H1 (cell line): ENCODE data around the gene PHF1. TPM values are rescaled to one million over a fixed set of nuclear protein-coding genes. Genes with fewer than 3 reads are reported as not detected.
A peak's percentile ranks its signal among the peaks of the same experiment; 100 is the strongest.
"Not testable (repeated sequence)": the region's sequence is repeated elsewhere in the genome, so short reads cannot be mapped to it uniquely, and the experiment has no call there.

ENCODE experiments used
- CTCF ChIA-PET: fragments of 300-600 bp; sonication (Branson Sonifier 250); formaldehyde crosslinking; loops from one replicate; lab custom pipeline; 2021; ENCODE audit not compliant: partially characterized antibody; lab: Charles Lee
- POLR2A ChIA-PET: fragments of 300-600 bp; sonication (Branson Sonifier 250); formaldehyde crosslinking; loops from one replicate; lab custom pipeline; 2021; ENCODE audit warnings: inconsistent platforms; ENCODE audit not compliant: partially characterized antibody; lab: Charles Lee
- DNase-seq, 2 experiments: peaks; one replicate each; pipeline versions ENCODE4 v3.0.0 to v3.0.0-alpha.2; 2010 to 2022; ENCODE audit warnings: low spot score in 2 of 2, low read depth in 1 of 2, mixed read lengths in 1 of 2
- FAIRE-seq: peaks from 2 replicates; lab custom pipeline; 2011; peaks lifted over from hg19 to GRCh38; lab: Jason Lieb, UNC
- H2AFZ ChIP-seq: 2 replicates; pipeline ENCODE4 v1.8.1; 2012; ENCODE audit warnings: low read length, inconsistent platforms
- H2AK5ac ChIP-seq: 2 replicates; pipeline ENCODE4 v1.6.1; 2013; ENCODE audit warnings: low read depth, low read length
- H2BK120ac ChIP-seq: replicated peaks from 2 replicates; pipeline ENCODE3; 2013; ENCODE audit warnings: low read depth, low read length, inconsistent platforms
- H2BK12ac ChIP-seq: 2 replicates; pipeline ENCODE4 v1.6.1; 2013; ENCODE audit warnings: low read depth, low read length
- H2BK15ac ChIP-seq: 2 replicates; pipeline ENCODE4 v1.6.1; 2013; ENCODE audit warnings: low read length
- H2BK20ac ChIP-seq: 2 replicates; pipeline ENCODE4 v1.6.1; 2013; ENCODE audit warnings: low read length
- H2BK5ac ChIP-seq: 2 replicates; pipeline ENCODE4 v1.6.1; 2013; ENCODE audit warnings: low read depth, low read length
- H3K14ac ChIP-seq: 2 replicates; pipeline ENCODE4 v1.6.1; 2013; ENCODE audit warnings: inconsistent platforms; ENCODE audit not compliant: insufficient read length
- H3K18ac ChIP-seq: 2 replicates; pipeline ENCODE4 v1.6.1; 2013; ENCODE audit warnings: low read length; ENCODE audit errors: extremely low read depth
- H3K23ac ChIP-seq: 2 replicates; pipeline ENCODE4 v1.6.1; 2013; ENCODE audit warnings: inconsistent platforms; ENCODE audit not compliant: insufficient read length
- H3K23me2 ChIP-seq: 2 replicates; pipeline ENCODE4 v1.6.1; 2013; ENCODE audit warnings: low read depth, low read length
- H3K27ac ChIP-seq: 2 replicates; pipeline ENCODE4 v1.6.1; 2011; ENCODE audit warnings: low read depth, low read length, inconsistent platforms
- H3K27me3 ChIP-seq, 4 experiments: replicated peaks in 1 of 4; 1 replicate in 1 of 4; 2 replicates in 3 of 4; pipeline versions ENCODE4 v1.6.1 to v1.8.1; 2011 to 2013; ENCODE audit warnings: low read length in 3 of 4, mild to moderate bottlenecking in 3 of 4, inconsistent platforms in 2 of 4, mixed read lengths in 2 of 4, moderate library complexity in 1 of 4; ENCODE audit not compliant: control insufficient read depth in 3 of 4, insufficient read depth in 3 of 4; ENCODE audit errors: extremely low read depth in 1 of 4
- H3K36me3 ChIP-seq, 4 experiments: 2 replicates each; pipeline versions ENCODE4 v1.6.1 to v1.8.1; 2011 to 2013; ENCODE audit warnings: mild to moderate bottlenecking in 4 of 4, low read length in 3 of 4, moderate library complexity in 2 of 4, control low read depth in 1 of 4, inconsistent platforms in 1 of 4; ENCODE audit not compliant: insufficient read depth in 4 of 4, control insufficient read depth in 2 of 4
- H3K4ac ChIP-seq: replicated peaks from 2 replicates; pipeline ENCODE3; 2013; ENCODE audit warnings: low read length, low read depth, mixed read lengths, inconsistent platforms; ENCODE audit not compliant: insufficient read length
- H3K4me1 ChIP-seq, 4 experiments: replicated peaks in 1 of 4; 1 replicate in 1 of 4; 2 replicates in 3 of 4; pipeline versions ENCODE4 v1.6.1 to v1.8.1; 2011 to 2013; ENCODE audit warnings: low read length in 3 of 4, inconsistent platforms in 2 of 4, mixed read lengths in 1 of 4; ENCODE audit not compliant: insufficient read depth in 4 of 4, control insufficient read depth in 3 of 4
- H3K4me2 ChIP-seq, 2 experiments: 2 replicates each; pipeline versions ENCODE4 v1.6.1 to v1.8.1; 2011 to 2013; ENCODE audit warnings: low read depth in 2 of 2, low read length in 2 of 2, control low read depth in 1 of 2, inconsistent platforms in 1 of 2, mild to moderate bottlenecking in 1 of 2; ENCODE audit not compliant: insufficient read depth in 1 of 2
- H3K4me3 ChIP-seq, 4 experiments: fragments of 200-600, 300-600 bp in 1 of 4; sonication (generic), shearing (Covaris generic), sonication (Bioruptor Twin) in 1 of 4; 2 replicates each; pipeline versions ENCODE4 v1.5.1 to v1.8.1; 2011 to 2016; ENCODE audit warnings: low read length in 4 of 4, low read depth in 3 of 4, control low read depth in 2 of 4, inconsistent platforms in 2 of 4, mild to moderate bottlenecking in 2 of 4, mixed read lengths in 1 of 4, moderate library complexity in 1 of 4; ENCODE audit not compliant: insufficient read depth in 2 of 4; ENCODE audit errors: extremely low read depth in 1 of 4
- H3K56ac ChIP-seq: replicated peaks from 2 replicates; pipeline ENCODE3; 2013; ENCODE audit warnings: low read depth, mild to moderate bottlenecking, mixed read lengths, low read length, inconsistent platforms; ENCODE audit not compliant: insufficient read length
- H3K79me1 ChIP-seq: 2 replicates; pipeline ENCODE4 v1.6.1; 2013; ENCODE audit warnings: low read depth, low read length, control low read depth
- H3K79me2 ChIP-seq, 2 experiments: 2 replicates each; pipeline versions ENCODE4 v1.6.1 to v1.8.1; 2012 to 2013; ENCODE audit warnings: low read length in 2 of 2, mild to moderate bottlenecking in 2 of 2, inconsistent platforms in 1 of 2; ENCODE audit not compliant: insufficient read depth in 2 of 2, control insufficient read depth in 1 of 2
- H3K9ac ChIP-seq, 4 experiments: replicated peaks in 1 of 4; 1 replicate in 1 of 4; 2 replicates in 3 of 4; pipeline versions ENCODE4 v1.6.1 to v1.8.1; 2011 to 2013; ENCODE audit warnings: low read depth in 3 of 4, low read length in 3 of 4, control low read depth in 2 of 4, mild to moderate bottlenecking in 2 of 4, moderate library complexity in 2 of 4, inconsistent platforms in 1 of 4; ENCODE audit errors: extremely low read depth in 1 of 4
- H3K9me3 ChIP-seq, 2 experiments: 2 replicates each; pipeline versions ENCODE4 v1.6.1 to v1.8.1; 2012 to 2013; ENCODE audit warnings: mild to moderate bottlenecking in 2 of 2, moderate library complexity in 2 of 2, control low read depth in 1 of 2, inconsistent platforms in 1 of 2, low read depth in 1 of 2, low read length in 1 of 2, mixed read lengths in 1 of 2; ENCODE audit not compliant: insufficient read depth in 2 of 2
- H4K20me1 ChIP-seq, 2 experiments: replicated peaks in 1 of 2; 2 replicates each; pipeline versions ENCODE3 to v1.8.1; 2011 to 2013; ENCODE audit warnings: inconsistent platforms in 2 of 2, low read length in 2 of 2, mild to moderate bottlenecking in 1 of 2; ENCODE audit not compliant: insufficient read depth in 2 of 2, control insufficient read depth in 1 of 2
- H4K5ac ChIP-seq: 2 replicates; pipeline ENCODE4 v1.6.1; 2013; ENCODE audit warnings: low read length, low read depth, mixed read lengths, inconsistent platforms; ENCODE audit not compliant: insufficient read length
- H4K8ac ChIP-seq: 2 replicates; pipeline ENCODE4 v1.8.0; 2013; ENCODE audit warnings: mild to moderate bottlenecking, moderate library complexity, low read length, inconsistent platforms; ENCODE audit not compliant: insufficient read depth; ENCODE audit errors: extremely low read depth
- H4K91ac ChIP-seq: replicated peaks from 2 replicates; pipeline ENCODE3; 2013; ENCODE audit warnings: low read length, mixed read lengths, inconsistent platforms; ENCODE audit not compliant: insufficient read length
- WGBS, 2 experiments: shearing (Covaris generic) in 1 of 2; methylation state at CpG; one replicate each; pipeline versions ENCODE4 v1.1.6 to v1.1.7; 2013 to 2015; ENCODE audit warnings: low lambda C conversion rate in 2 of 2, mixed read lengths in 2 of 2, inconsistent platforms in 1 of 2, low coverage in 1 of 2, missing lambda C conversion rate in 1 of 2; ENCODE audit not compliant: insufficient replicate concordance in 2 of 2, insufficient coverage in 1 of 2, insufficient read length in 1 of 2; ENCODE audit errors: extremely low coverage in 1 of 2, missing lambda C conversion rate in 1 of 2; 5-methylcytosine and 5-hydroxymethylcytosine counted together
- polyA plus RNA-seq, 7 experiments: library from polyadenylated mRNA; depleted of rRNA in 3 of 7; stranded (reverse) in 5 of 7; unstranded in 2 of 7; fragments of >200 nt in 5 of 7; fragments of 200-250 nt in 2 of 7; gene quantifications; 1 replicate in 5 of 7; 2 replicates in 1 of 7; 4 replicates in 1 of 7; pipeline versions ENCODE4 v1.2.1 to v1.2.3, GENCODE V29; 2011 to 2013; ENCODE audit warnings: missing spikeins in 2 of 7, mixed read lengths in 2 of 7
- total RNA-seq: library from RNA; stranded (reverse); fragmentation: NEBNext Ultra II Directional; extraction: Animal tissue kit (Norgen Biotek cat#: 25700); gene quantifications from 2 replicates; pipeline ENCODE4 v1.2.1, GENCODE V29; 2021
- TF ChIP-seq, protein P1 (sequence below), 3 experiments: IDR thresholded peaks; 1 replicate in 2 of 3; 2 replicates in 1 of 3; pipeline versions ENCODE4 v1.5.1 to v1.6.1; 2011; ENCODE audit warnings: low read length in 3 of 3, mild to moderate bottlenecking in 3 of 3, inconsistent platforms in 2 of 3, low read depth in 1 of 3, moderate library complexity in 1 of 3; ENCODE audit not compliant: insufficient read depth in 1 of 3; ENCODE audit errors: control extremely low read depth in 1 of 3

PHF1 gene
- total and polyA plus RNA-seq, 2 of the 8 experiments (the other 6 are each of a cell fraction or from before 2014, with no cell fraction given): 47.3 to 78.6 TPM

GRCh38 chr6:33365206-33365971, 45.4 kb upstream of the PHF1 start:
- not testable (repeated sequence) for FAIRE-seq, H3K4ac ChIP-seq, H3K79me1 ChIP-seq, H2AK5ac ChIP-seq, H3K14ac ChIP-seq, H3K18ac ChIP-seq, H2BK12ac ChIP-seq, H3K56ac ChIP-seq, H3K36me3 ChIP-seq, H3K23ac ChIP-seq, H3K4me1 ChIP-seq, H3K9me3 ChIP-seq, H4K5ac ChIP-seq, H4K8ac ChIP-seq, H3K4me3 ChIP-seq, H3K23me2 ChIP-seq, H4K20me1 ChIP-seq, H3K4me2 ChIP-seq, H3K9ac ChIP-seq, H2BK20ac ChIP-seq, H2BK5ac ChIP-seq, H2AFZ ChIP-seq, H3K27ac ChIP-seq
- DNase-seq: peak in 1 of 2 experiments; percentile 51
- ChIA-PET CTCF (interaction anchor here (0.7 to 2.5 kb wide), 7 partner anchors 9 to 167 kb away, joined by 3 to 11 read pairs (median 4); no protein-coding TSS in a partner anchor), POLR2A (interaction anchor here (0.6 to 0.9 kb wide), 4 partner anchors 9 to 22 kb away, joined by 3 to 4 read pairs (median 3); no protein-coding TSS in a partner anchor)
- 88% methylated on average over 10 of the region's 10 CpGs; no CpG with 5 or more reads in 1 of the 2 experiments for WGBS, 2 experiments
- TF ChIP-seq, protein P1, sequence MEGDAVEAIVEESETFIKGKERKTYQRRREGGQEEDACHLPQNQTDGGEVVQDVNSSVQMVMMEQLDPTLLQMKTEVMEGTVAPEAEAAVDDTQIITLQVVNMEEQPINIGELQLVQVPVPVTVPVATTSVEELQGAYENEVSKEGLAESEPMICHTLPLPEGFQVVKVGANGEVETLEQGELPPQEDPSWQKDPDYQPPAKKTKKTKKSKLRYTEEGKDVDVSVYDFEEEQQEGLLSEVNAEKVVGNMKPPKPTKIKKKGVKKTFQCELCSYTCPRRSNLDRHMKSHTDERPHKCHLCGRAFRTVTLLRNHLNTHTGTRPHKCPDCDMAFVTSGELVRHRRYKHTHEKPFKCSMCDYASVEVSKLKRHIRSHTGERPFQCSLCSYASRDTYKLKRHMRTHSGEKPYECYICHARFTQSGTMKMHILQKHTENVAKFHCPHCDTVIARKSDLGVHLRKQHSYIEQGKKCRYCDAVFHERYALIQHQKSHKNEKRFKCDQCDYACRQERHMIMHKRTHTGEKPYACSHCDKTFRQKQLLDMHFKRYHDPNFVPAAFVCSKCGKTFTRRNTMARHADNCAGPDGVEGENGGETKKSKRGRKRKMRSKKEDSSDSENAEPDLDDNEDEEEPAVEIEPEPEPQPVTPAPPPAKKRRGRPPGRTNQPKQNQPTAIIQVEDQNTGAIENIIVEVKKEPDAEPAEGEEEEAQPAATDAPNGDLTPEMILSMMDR (IDR thresholded peaks at IDR 0.05; ENCODE audit: control extremely low read depth in 1 of 3, insufficient read depth in 1 of 3, low read depth in 1 of 3, low read length in 3 of 3): peak; percentile 13 to 43 (median 40); a peak in 3 of 4 replicates
- TF ChIP-seq, all 59 proteins: peak for 1; not testable (repeated sequence) for 58
- H2BK120ac ChIP-seq, H4K91ac ChIP-seq, H2BK15ac ChIP-seq, H3K79me2 ChIP-seq, H3K27me3 ChIP-seq: not testable (repeated sequence)
